Measurements from ENCODE around the gene KRT10. TPM values are rescaled to one million over a fixed set of nuclear protein-coding genes. Genes with fewer than 3 reads are reported as not detected.

The KRT10 gene
- total and polyA plus RNA-seq, 4 donors = 1.6 to 52.5 (median 7.1) TPM

GRCh38 chr17:40825599-40825998 is 3.2 kb upstream of the KRT10 start (continued):
- TF ChIP-seq CTCF (IDR thresholded peaks at IDR 0.05; ENCODE audit: low read depth, low read length, missing input control) (no peak), FOXA2 (IDR thresholded peaks at IDR 0.05) (no peak), JUND (IDR thresholded peaks at IDR 0.05) (no peak), SP1 (IDR thresholded peaks at IDR 0.05) (no peak), TAF1 (conservative IDR thresholded peaks at IDR 0.05) (no peak), ATF3 (IDR thresholded peaks at IDR 0.05) (no peak), RAD21 (IDR thresholded peaks at IDR 0.05) (no peak)

GRCh38 chr17:40824015-40824832 is 1.8 kb upstream of the KRT10 start:
- peaks cover 0 to 6% (median 4%) of the 10 kb centered on the region in 4 donors for H3K4me1 ChIP-seq (ENCODE audit: control insufficient read depth in 4 of 4, insufficient read depth in 4 of 4, low read length in 3 of 4)
- 96% methylated on average over 1 of the region's 1 CpG for WGBS
- no peak overlapping the region for H3K27ac ChIP-seq (ENCODE audit: low read depth in 1 of 2, low read length in 2 of 2)
- no peaks in the 10 kb centered on the region for H3K36me3 ChIP-seq (ENCODE audit: control insufficient read depth in 4 of 4, insufficient read depth in 3 of 4, low read depth in 1 of 4, low read length in 3 of 4)
- no peak for DNase-seq (ENCODE audit: low spot score)
- H3K4me3 ChIP-seq (ENCODE audit: low read depth in 1 of 3, low read length in 3 of 3) = no peak overlapping the region
- no peak for TF ChIP-seq YY1 (IDR thresholded peaks at IDR 0.05)
- TF ChIP-seq TAF1 (conservative IDR thresholded peaks at IDR 0.05) = no peak
- no peak for TF ChIP-seq SP1 (IDR thresholded peaks at IDR 0.05)
- no peak for TF ChIP-seq RXRA (IDR thresholded peaks at IDR 0.05)
- TF ChIP-seq REST (IDR thresholded peaks at IDR 0.05) = no peak
- TF ChIP-seq RAD21 (IDR thresholded peaks at IDR 0.05) = no peak
- TF ChIP-seq MAX (IDR thresholded peaks at IDR 0.05) = no peak
- no peak for TF ChIP-seq EGR1 (IDR thresholded peaks at IDR 0.05; ENCODE audit: low read depth in 2 of 2)
- no peak for TF ChIP-seq CTCF (IDR thresholded peaks at IDR 0.05; ENCODE audit: low read depth, low read length, missing input control)
- no peaks in the 10 kb centered on the region for H3K27me3 ChIP-seq (ENCODE audit: control insufficient read depth in 4 of 4, insufficient read depth in 4 of 4, low read length in 3 of 4)
- H3K9ac ChIP-seq (ENCODE audit: low read depth in 1 of 2, low read length in 2 of 2) = no peak overlapping the region
- no peaks in the 10 kb centered on the region for H3K9me3 ChIP-seq (ENCODE audit: control insufficient read depth in 4 of 4, low read length in 3 of 4)
